SK-N-SH treated with all-trans-retinoic acid at 6 μM for 48 hours (cell line): ENCODE results near the gene HYI.

Experiments
- ATAC-seq: fragments of 200-7000 bp; cut with Tn5 transposase; 3 replicates; pipeline ENCODE4 v1.9.1; 2020; ENCODE audit warnings: mild to moderate bottlenecking, moderate library complexity
- ARNTL ChIP-seq: fragments of 450-650 bp; formaldehyde crosslinking; IDR thresholded peaks from 2 replicates; pipeline ENCODE4 v1.5.0; 2020; ENCODE audit warnings: low read depth, mild to moderate bottlenecking, moderate library complexity, borderline replicate concordance
- BACH2 ChIP-seq: fragments of 250-450 bp; sonication (Bioruptor Pico); IDR thresholded peaks from 2 replicates; pipeline ENCODE4 v1.9.0; 2021; ENCODE audit warnings: mild to moderate bottlenecking, borderline replicate concordance
- CSDC2 ChIP-seq: fragments of 250-450 bp; sonication (Bioruptor Pico); IDR thresholded peaks from 2 replicates; pipeline ENCODE4 v1.5.0; 2020; ENCODE audit warnings: mild to moderate bottlenecking, moderate library complexity
- ESRRG ChIP-seq: fragments of 250-450 bp; sonication (Bioruptor Pico); IDR thresholded peaks from 2 replicates; pipeline ENCODE4 v1.6.1; 2021; ENCODE audit warnings: mild to moderate bottlenecking
- GLIS3 ChIP-seq: fragments of 250-450 bp; sonication (Bioruptor Pico); IDR thresholded peaks from 2 replicates; pipeline ENCODE4 v1.5.0; 2020; ENCODE audit warnings: mild to moderate bottlenecking, moderate library complexity
- ISL1 ChIP-seq: fragments of 250-450 bp; sonication (Bioruptor Pico); IDR thresholded peaks from 2 replicates; pipeline ENCODE4 v2.1.2; 2022; ENCODE audit warnings: mild to moderate bottlenecking, moderate library complexity
- OSR1 ChIP-seq: fragments of 250-450 bp; sonication (Bioruptor Pico); IDR thresholded peaks from 2 replicates; pipeline ENCODE4 v1.8.0; 2022; ENCODE audit warnings: moderate library complexity, mild to moderate bottlenecking, inconsistent platforms
- RARB ChIP-seq: fragments of 250-450 bp; sonication (Bioruptor Pico); IDR thresholded peaks from 2 replicates; pipeline ENCODE4 v1.8.0; 2021; ENCODE audit warnings: mild to moderate bottlenecking, moderate library complexity
- TSHZ2 ChIP-seq: fragments of 250-450 bp; sonication (Bioruptor Pico); IDR thresholded peaks from 2 replicates; pipeline ENCODE4 v1.5.0; 2020; ENCODE audit warnings: mild to moderate bottlenecking, moderate library complexity
- ZC3H10 ChIP-seq: fragments of 250-450 bp; sonication (Bioruptor Pico); IDR thresholded peaks from 2 replicates; pipeline ENCODE4 v1.5.1; 2021; ENCODE audit warnings: mild to moderate bottlenecking, moderate library complexity
- ZFP3 ChIP-seq: fragments of 250-450 bp; sonication (Bioruptor Pico); IDR thresholded peaks from 2 replicates; pipeline ENCODE4 v1.5.0; 2020; ENCODE audit warnings: mild to moderate bottlenecking, moderate library complexity
- ZFP30 ChIP-seq: fragments of 450-650 bp; formaldehyde crosslinking; IDR thresholded peaks from 2 replicates; pipeline ENCODE4 v1.5.0; 2022; ENCODE audit warnings: mild to moderate bottlenecking, moderate library complexity
- ZNF565 ChIP-seq: fragments of 450-650 bp; formaldehyde crosslinking; conservative IDR thresholded peaks from 2 replicates; pipeline ENCODE4 v1.5.0; 2020; ENCODE audit warnings: low read depth, mild to moderate bottlenecking, moderate library complexity
- ZNF70 ChIP-seq: fragments of 450-650 bp; formaldehyde crosslinking; IDR thresholded peaks from 2 replicates; pipeline ENCODE4 v1.5.0; 2020; ENCODE audit warnings: mild to moderate bottlenecking, moderate library complexity
- ZNF8 ChIP-seq: fragments of 450-650 bp; formaldehyde crosslinking; IDR thresholded peaks from 2 replicates; pipeline ENCODE4 v1.5.0; 2020; ENCODE audit warnings: mild to moderate bottlenecking, moderate library complexity
- TF ChIP-seq, protein P1 (sequence below): fragments of 250-450 bp; sonication (Bioruptor Pico); IDR thresholded peaks from 2 replicates; pipeline ENCODE4 v1.8.0; 2021; ENCODE audit warnings: low read depth, mild to moderate bottlenecking, moderate library complexity, borderline replicate concordance
- TF ChIP-seq, protein P2 (sequence below): fragments of 250-450 bp; sonication (Bioruptor Pico); IDR thresholded peaks from 2 replicates; pipeline ENCODE4 v1.5.1; 2020; ENCODE audit warnings: low read depth, mild to moderate bottlenecking, moderate library complexity
- TF ChIP-seq, protein P3 (sequence below): fragments of 250-450 bp; sonication (Bioruptor Pico); IDR thresholded peaks from 2 replicates; pipeline ENCODE4 v1.8.0; 2020; ENCODE audit warnings: mild to moderate bottlenecking, moderate library complexity, borderline replicate concordance
- TF ChIP-seq, protein P4 (sequence below): fragments of 250-450 bp; sonication (Bioruptor Pico); IDR thresholded peaks from 2 replicates; pipeline ENCODE4 v1.5.1; 2021; ENCODE audit warnings: mild to moderate bottlenecking, moderate library complexity

Gene HYI

GRCh38 chr1:43436371-43436770, 17.4 kb downstream of the HYI start (continued):
- no peak for TF ChIP-seq TSHZ2 (CRISPR knock-in tag)
- TF ChIP-seq OSR1 (CRISPR knock-in tag): no peak
- TF ChIP-seq BACH2 (CRISPR knock-in tag): no peak
- TF ChIP-seq ESRRG (CRISPR knock-in tag): no peak

GRCh38 chr1:43435146-43436145, 18.3 kb downstream of the HYI start:
- no peak for TF ChIP-seq ISL1 (CRISPR knock-in tag)
- TF ChIP-seq, protein P1, sequence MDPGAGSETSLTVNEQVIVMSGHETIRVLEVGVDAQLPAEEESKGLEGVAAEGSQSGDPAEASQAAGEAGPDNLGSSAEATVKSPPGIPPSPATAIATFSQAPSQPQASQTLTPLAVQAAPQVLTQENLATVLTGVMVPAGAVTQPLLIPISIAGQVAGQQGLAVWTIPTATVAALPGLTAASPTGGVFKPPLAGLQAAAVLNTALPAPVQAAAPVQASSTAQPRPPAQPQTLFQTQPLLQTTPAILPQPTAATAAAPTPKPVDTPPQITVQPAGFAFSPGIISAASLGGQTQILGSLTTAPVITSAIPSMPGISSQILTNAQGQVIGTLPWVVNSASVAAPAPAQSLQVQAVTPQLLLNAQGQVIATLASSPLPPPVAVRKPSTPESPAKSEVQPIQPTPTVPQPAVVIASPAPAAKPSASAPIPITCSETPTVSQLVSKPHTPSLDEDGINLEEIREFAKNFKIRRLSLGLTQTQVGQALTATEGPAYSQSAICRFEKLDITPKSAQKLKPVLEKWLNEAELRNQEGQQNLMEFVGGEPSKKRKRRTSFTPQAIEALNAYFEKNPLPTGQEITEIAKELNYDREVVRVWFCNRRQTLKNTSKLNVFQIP (CRISPR knock-in tag): no peak
- no peak for TF ChIP-seq ESRRG (CRISPR knock-in tag)
- no peak for TF ChIP-seq ZNF8 (CRISPR knock-in tag)
- no peak for TF ChIP-seq CSDC2 (CRISPR knock-in tag)
- TF ChIP-seq OSR1 (CRISPR knock-in tag): no peak
- no peak for TF ChIP-seq TSHZ2 (CRISPR knock-in tag)
- TF ChIP-seq, protein P2, sequence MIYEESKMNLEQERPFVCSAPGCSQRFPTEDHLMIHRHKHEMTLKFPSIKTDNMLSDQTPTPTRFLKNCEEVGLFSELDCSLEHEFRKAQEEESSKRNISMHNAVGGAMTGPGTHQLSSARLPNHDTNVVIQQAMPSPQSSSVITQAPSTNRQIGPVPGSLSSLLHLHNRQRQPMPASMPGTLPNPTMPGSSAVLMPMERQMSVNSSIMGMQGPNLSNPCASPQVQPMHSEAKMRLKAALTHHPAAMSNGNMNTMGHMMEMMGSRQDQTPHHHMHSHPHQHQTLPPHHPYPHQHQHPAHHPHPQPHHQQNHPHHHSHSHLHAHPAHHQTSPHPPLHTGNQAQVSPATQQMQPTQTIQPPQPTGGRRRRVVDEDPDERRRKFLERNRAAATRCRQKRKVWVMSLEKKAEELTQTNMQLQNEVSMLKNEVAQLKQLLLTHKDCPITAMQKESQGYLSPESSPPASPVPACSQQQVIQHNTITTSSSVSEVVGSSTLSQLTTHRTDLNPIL (CRISPR knock-in tag): no peak
- no peak for TF ChIP-seq ZNF70 (CRISPR knock-in tag)
- TF ChIP-seq ZFP30 (CRISPR knock-in tag): no peak
- no peak for TF ChIP-seq ARNTL (CRISPR knock-in tag)
- no peak for TF ChIP-seq GLIS3 (CRISPR knock-in tag)
- no peak for TF ChIP-seq ZNF565 (CRISPR knock-in tag)
- no peak for TF ChIP-seq ZC3H10 (CRISPR knock-in tag)
- TF ChIP-seq ZFP3: no peak
- no peak for TF ChIP-seq RARB
- TF ChIP-seq, protein P3, sequence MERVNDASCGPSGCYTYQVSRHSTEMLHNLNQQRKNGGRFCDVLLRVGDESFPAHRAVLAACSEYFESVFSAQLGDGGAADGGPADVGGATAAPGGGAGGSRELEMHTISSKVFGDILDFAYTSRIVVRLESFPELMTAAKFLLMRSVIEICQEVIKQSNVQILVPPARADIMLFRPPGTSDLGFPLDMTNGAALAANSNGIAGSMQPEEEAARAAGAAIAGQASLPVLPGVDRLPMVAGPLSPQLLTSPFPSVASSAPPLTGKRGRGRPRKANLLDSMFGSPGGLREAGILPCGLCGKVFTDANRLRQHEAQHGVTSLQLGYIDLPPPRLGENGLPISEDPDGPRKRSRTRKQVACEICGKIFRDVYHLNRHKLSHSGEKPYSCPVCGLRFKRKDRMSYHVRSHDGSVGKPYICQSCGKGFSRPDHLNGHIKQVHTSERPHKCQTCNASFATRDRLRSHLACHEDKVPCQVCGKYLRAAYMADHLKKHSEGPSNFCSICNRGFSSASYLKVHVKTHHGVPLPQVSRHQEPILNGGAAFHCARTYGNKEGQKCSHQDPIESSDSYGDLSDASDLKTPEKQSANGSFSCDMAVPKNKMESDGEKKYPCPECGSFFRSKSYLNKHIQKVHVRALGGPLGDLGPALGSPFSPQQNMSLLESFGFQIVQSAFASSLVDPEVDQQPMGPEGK: no peak
- TF ChIP-seq, protein P4, sequence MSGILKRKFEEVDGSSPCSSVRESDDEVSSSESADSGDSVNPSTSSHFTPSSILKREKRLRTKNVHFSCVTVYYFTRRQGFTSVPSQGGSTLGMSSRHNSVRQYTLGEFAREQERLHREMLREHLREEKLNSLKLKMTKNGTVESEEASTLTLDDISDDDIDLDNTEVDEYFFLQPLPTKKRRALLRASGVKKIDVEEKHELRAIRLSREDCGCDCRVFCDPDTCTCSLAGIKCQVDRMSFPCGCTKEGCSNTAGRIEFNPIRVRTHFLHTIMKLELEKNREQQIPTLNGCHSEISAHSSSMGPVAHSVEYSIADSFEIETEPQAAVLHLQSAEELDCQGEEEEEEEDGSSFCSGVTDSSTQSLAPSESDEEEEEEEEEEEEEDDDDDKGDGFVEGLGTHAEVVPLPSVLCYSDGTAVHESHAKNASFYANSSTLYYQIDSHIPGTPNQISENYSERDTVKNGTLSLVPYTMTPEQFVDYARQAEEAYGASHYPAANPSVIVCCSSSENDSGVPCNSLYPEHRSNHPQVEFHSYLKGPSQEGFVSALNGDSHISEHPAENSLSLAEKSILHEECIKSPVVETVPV (CRISPR knock-in tag): no peak
- TF ChIP-seq BACH2 (CRISPR knock-in tag): no peak
- ATAC-seq: peak; percentile 43
